ENCODE measurements around the gene STARD8.

GRCh38 chrX:68696267-68696990, 49.0 kb downstream of the STARD8 start:
- no peak for TF ChIP-seq CTCF (IDR thresholded peaks at IDR 0.05; ENCODE audit: extremely low read depth in 1 of 2, insufficient read depth in 1 of 2, low read depth in 1 of 2, low read length in 2 of 2)
- no peak for TF ChIP-seq GATA2 (IDR thresholded peaks at IDR 0.05; ENCODE audit: insufficient read depth, insufficient read length, low read depth, low read length)
- no peak for TF ChIP-seq MAX (IDR thresholded peaks at IDR 0.05; ENCODE audit: insufficient read depth, insufficient read length)
- no peak for TF ChIP-seq EZH2 (IDR thresholded peaks at IDR 0.05; ENCODE audit: borderline replicate concordance, low read depth, low read length, severe bottlenecking)
- no peak for TF ChIP-seq POLR2AphosphoS5 (IDR thresholded peaks at IDR 0.05; ENCODE audit: insufficient read depth, low read depth, low read length)
- TF ChIP-seq POLR2A (IDR thresholded peaks at IDR 0.05; ENCODE audit: low read depth, low read length), result no peak
- no peak for TF ChIP-seq JUN (IDR thresholded peaks at IDR 0.05; ENCODE audit: borderline replicate concordance, insufficient read depth, insufficient read length, low read depth)
- TF ChIP-seq MYC (IDR thresholded peaks at IDR 0.05; ENCODE audit: low read depth, low read length), result no peak
- TF ChIP-seq FOS (IDR thresholded peaks at IDR 0.05; ENCODE audit: borderline replicate concordance, insufficient read depth, low read length), result no peak
